ENCODE measurements around the gene KLF15.

KLF15 gene

DNA sequence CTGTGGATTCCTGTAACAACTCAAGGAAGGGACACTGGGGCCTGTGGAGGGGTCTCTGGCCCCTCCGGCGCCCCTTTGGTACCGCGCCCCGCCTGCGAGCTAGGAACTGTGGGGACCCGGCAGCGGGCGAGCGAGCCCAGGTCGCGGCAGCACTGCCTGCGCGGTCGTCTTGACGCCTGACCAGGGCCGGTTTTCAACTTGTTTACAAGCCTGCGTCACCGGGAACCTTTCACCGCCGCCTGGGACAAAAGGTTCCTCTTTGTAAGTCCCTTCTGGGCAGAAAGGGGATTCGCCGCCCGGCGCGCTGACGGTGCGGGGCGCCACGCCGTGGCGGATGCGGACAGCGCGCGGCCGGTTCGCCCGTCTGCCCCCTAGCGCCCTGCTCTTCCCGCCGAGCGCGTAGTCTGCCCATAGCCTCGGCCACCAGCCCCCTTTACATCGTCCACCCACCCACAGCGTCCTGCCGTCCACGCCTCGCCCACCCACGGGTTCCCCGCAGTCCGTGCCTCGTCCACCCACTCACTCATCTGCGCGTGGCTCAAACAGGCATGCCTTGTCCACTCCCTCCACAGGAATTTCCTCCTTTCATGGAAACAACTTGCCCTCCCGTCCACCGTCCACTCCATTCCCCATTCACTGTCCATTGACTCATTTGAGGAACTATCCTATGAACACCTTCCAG, 32.0 kb upstream of the KLF15 start (continued):
- TF ChIP-seq ZNF266 (tag by site-specific recombination; IDR thresholded peaks at IDR 0.05; ENCODE audit: low read depth) (no peak), ZNF654 (tag by site-specific recombination; IDR thresholded peaks at IDR 0.05; ENCODE audit: low read depth) (peak; percentile 23; the same call in 1 of the 2 replicates), SP7 (tag by site-specific recombination; IDR thresholded peaks at IDR 0.05) (peak; percentile 35; the same call in 1 of the 2 replicates), ZSCAN30 (tag by site-specific recombination; IDR thresholded peaks at IDR 0.05) (peak; percentile 42; the same call in 1 of the 2 replicates), ZBTB8A (tag by site-specific recombination; IDR thresholded peaks at IDR 0.05) (peak; percentile 83), KLF8 (tag by site-specific recombination; IDR thresholded peaks at IDR 0.05) (peak; percentile 82; the same call in 1 of the 2 replicates), ZFHX2 (tag by site-specific recombination; conservative IDR thresholded peaks at IDR 0.05) (peak; percentile 91), ZNF777 (tag by site-specific recombination; IDR thresholded peaks at IDR 0.05; ENCODE audit: borderline replicate concordance) (peak; percentile 31; the same call in 1 of the 2 replicates), ZNF692 (tag by site-specific recombination; IDR thresholded peaks at IDR 0.05) (0 out of 2 replicates have a peak, but pooled peaks have one; percentile 43), GLIS1 (tag by site-specific recombination; IDR thresholded peaks at IDR 0.05) (peak; percentile 24; the same call in 1 of the 2 replicates), MZF1 (tag by site-specific recombination; IDR thresholded peaks at IDR 0.05; ENCODE audit: borderline replicate concordance) (peak; percentile 95), ZSCAN5A (tag by site-specific recombination; IDR thresholded peaks at IDR 0.05) (0 out of 2 replicates have a peak, but pooled peaks have one; percentile 23)
- TF ChIP-seq, protein P1, sequence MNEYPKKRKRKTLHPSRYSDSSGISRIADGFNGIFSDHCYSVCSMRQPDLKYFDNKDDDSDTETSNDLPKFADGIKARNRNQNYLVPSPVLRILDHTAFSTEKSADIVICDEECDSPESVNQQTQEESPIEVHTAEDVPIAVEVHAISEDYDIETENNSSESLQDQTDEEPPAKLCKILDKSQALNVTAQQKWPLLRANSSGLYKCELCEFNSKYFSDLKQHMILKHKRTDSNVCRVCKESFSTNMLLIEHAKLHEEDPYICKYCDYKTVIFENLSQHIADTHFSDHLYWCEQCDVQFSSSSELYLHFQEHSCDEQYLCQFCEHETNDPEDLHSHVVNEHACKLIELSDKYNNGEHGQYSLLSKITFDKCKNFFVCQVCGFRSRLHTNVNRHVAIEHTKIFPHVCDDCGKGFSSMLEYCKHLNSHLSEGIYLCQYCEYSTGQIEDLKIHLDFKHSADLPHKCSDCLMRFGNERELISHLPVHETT (tag by site-specific recombination; IDR thresholded peaks at IDR 0.05), result no peak

DNA sequence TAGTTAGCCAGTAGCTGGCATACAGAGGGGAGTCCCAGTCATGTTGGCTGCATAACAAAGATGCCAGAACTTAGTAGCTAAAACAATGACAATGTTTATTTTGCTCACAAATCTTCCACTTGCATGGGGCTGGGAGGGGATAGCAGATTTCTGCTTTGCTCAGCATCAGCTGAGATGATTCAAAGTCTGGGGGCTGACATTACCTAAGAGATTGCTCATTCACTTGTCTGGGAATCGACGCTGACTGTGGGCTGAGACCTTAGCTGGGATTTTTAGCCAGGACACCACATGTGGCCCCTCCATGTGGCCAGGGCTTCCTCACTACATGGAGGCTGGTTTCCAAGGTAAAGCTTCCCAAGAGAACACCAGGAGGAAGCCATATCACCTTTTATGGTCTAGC, 24.8 kb upstream of the KLF15 start:
- Histone ChIP-seq H3K36me3 (ENCODE audit: control insufficient read depth in 2 of 2, insufficient read depth in 1 of 2, low read length in 2 of 2) (no peaks in the 10 kb centered on the region), H3K4me3 (ENCODE audit: low read depth, low read length) (no peak overlapping the region), H3K9me3 (ENCODE audit: control insufficient read depth, insufficient read depth, low read depth, low read length) (no peaks in the 10 kb centered on the region), H3K4me1 (ENCODE audit: control insufficient read depth, insufficient read depth, low read length) (no peaks in the 10 kb centered on the region), H3K27ac (ENCODE audit: extremely low read depth, low read depth, low read length) (no peak overlapping the region)
- POLR2A ChIA-PET, result no interaction called here
- CTCF ChIA-PET, result interaction anchor here (0.7 kb wide), 1 partner anchor 120 kb away, joined by 3 read pairs; no protein-coding TSS in a partner anchor
- TF ChIP-seq, protein P2, sequence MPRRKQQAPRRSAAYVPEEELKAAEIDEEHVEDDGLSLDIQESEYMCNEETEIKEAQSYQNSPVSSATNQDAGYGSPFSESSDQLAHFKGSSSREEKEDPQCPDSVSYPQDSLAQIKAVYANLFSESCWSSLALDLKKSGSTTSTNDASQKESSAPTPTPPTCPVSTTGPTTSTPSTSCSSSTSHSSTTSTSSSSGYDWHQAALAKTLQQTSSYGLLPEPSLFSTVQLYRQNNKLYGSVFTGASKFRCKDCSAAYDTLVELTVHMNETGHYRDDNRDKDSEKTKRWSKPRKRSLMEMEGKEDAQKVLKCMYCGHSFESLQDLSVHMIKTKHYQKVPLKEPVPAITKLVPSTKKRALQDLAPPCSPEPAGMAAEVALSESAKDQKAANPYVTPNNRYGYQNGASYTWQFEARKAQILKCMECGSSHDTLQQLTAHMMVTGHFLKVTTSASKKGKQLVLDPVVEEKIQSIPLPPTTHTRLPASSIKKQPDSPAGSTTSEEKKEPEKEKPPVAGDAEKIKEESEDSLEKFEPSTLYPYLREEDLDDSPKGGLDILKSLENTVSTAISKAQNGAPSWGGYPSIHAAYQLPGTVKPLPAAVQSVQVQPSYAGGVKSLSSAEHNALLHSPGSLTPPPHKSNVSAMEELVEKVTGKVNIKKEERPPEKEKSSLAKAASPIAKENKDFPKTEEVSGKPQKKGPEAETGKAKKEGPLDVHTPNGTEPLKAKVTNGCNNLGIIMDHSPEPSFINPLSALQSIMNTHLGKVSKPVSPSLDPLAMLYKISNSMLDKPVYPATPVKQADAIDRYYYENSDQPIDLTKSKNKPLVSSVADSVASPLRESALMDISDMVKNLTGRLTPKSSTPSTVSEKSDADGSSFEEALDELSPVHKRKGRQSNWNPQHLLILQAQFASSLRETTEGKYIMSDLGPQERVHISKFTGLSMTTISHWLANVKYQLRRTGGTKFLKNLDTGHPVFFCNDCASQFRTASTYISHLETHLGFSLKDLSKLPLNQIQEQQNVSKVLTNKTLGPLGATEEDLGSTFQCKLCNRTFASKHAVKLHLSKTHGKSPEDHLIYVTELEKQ (tag by site-specific recombination; IDR thresholded peaks at IDR 0.05; ENCODE audit: borderline replicate concordance), result no peak
- TF ChIP-seq ZNF398 (tag by site-specific recombination; IDR thresholded peaks at IDR 0.05), result no peak
- TF ChIP-seq ZBTB6 (tag by site-specific recombination; IDR thresholded peaks at IDR 0.05), result no peak
- no peak for TF ChIP-seq ZNF157 (tag by site-specific recombination; IDR thresholded peaks at IDR 0.05)
- TF ChIP-seq, protein P3, sequence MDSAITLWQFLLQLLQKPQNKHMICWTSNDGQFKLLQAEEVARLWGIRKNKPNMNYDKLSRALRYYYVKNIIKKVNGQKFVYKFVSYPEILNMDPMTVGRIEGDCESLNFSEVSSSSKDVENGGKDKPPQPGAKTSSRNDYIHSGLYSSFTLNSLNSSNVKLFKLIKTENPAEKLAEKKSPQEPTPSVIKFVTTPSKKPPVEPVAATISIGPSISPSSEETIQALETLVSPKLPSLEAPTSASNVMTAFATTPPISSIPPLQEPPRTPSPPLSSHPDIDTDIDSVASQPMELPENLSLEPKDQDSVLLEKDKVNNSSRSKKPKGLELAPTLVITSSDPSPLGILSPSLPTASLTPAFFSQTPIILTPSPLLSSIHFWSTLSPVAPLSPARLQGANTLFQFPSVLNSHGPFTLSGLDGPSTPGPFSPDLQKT (IDR thresholded peaks at IDR 0.05; ENCODE audit: borderline replicate concordance, low read depth, low read length), result no peak
- no peak for TF ChIP-seq MEIS1 (CRISPR knock-in tag; IDR thresholded peaks at IDR 0.05; ENCODE audit: borderline replicate concordance)
- no peak for TF ChIP-seq ZNF214 (tag by site-specific recombination; IDR thresholded peaks at IDR 0.05; ENCODE audit: borderline replicate concordance)
- no peak for TF ChIP-seq ZNF211 (tag by site-specific recombination; IDR thresholded peaks at IDR 0.05; ENCODE audit: low read depth)
- no peak for TF ChIP-seq ZNF335 (tag by site-specific recombination; conservative IDR thresholded peaks at IDR 0.05)
- TF ChIP-seq ZNF510 (tag by site-specific recombination; IDR thresholded peaks at IDR 0.05; ENCODE audit: insufficient replicate concordance), result no peak
